ENCODE measurements around the gene ERI3.

- TF ChIP-seq, protein P1, sequence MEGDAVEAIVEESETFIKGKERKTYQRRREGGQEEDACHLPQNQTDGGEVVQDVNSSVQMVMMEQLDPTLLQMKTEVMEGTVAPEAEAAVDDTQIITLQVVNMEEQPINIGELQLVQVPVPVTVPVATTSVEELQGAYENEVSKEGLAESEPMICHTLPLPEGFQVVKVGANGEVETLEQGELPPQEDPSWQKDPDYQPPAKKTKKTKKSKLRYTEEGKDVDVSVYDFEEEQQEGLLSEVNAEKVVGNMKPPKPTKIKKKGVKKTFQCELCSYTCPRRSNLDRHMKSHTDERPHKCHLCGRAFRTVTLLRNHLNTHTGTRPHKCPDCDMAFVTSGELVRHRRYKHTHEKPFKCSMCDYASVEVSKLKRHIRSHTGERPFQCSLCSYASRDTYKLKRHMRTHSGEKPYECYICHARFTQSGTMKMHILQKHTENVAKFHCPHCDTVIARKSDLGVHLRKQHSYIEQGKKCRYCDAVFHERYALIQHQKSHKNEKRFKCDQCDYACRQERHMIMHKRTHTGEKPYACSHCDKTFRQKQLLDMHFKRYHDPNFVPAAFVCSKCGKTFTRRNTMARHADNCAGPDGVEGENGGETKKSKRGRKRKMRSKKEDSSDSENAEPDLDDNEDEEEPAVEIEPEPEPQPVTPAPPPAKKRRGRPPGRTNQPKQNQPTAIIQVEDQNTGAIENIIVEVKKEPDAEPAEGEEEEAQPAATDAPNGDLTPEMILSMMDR (IDR thresholded peaks at IDR 0.05) = no peak
- no peak for TF ChIP-seq POLR2A (IDR thresholded peaks at IDR 0.05)
Measured at GRCh38 chr1:44264451-44264771, 90.6 kb downstream of the ERI3 start.

All from thyroid gland (tissue), 4 donors.